Fibroblast of lung (primary cell): ENCODE measurements around the gene OSBP. TPM values are rescaled to one million over a fixed set of nuclear protein-coding genes. Genes with fewer than 3 reads are reported as not detected.

Experiments used
- DNase-seq, 2 donors: peaks; one replicate each; pipeline versions ENCODE4 v3.0.0 to v3.0.0-alpha.2; 2010; ENCODE audit warnings: low read depth in 2 of 2
- H2AFZ ChIP-seq: 2 replicates; pipeline ENCODE4 v1.5.1; 2012; ENCODE audit warnings: low read length, control low read depth, inconsistent platforms
- H3K27ac ChIP-seq: 2 replicates; pipeline ENCODE4 v1.5.1; 2011; ENCODE audit warnings: low read length, control low read depth; ENCODE audit not compliant: insufficient read depth
- H3K27me3 ChIP-seq: 2 replicates; pipeline ENCODE4 v1.5.1; 2011; ENCODE audit warnings: mild to moderate bottlenecking, low read length; ENCODE audit not compliant: control insufficient read depth, insufficient read depth
- H3K36me3 ChIP-seq: 2 replicates; pipeline ENCODE4 v1.5.1; 2011; ENCODE audit warnings: low read length; ENCODE audit not compliant: control insufficient read depth, insufficient read depth
- H3K4me1 ChIP-seq: 2 replicates; pipeline ENCODE4 v1.5.1; 2011; ENCODE audit warnings: low read length; ENCODE audit not compliant: control insufficient read depth, insufficient read depth; ENCODE audit errors: extremely low read depth
- H3K4me2 ChIP-seq: 2 replicates; pipeline ENCODE4 v1.5.1; 2011; ENCODE audit warnings: low read length, control low read depth; ENCODE audit not compliant: insufficient read depth; ENCODE audit errors: extremely low read depth
- H3K4me3 ChIP-seq, 4 experiments: fragments of 200-600 bp in 1 of 4; sonication (generic) in 1 of 4; replicated peaks in 1 of 4; 2 replicates each; pipeline ENCODE4 v1.5.1; 2011 to 2016; ENCODE audit warnings: low read length in 4 of 4, low read depth in 3 of 4, mild to moderate bottlenecking in 3 of 4, control low read depth in 2 of 4, inconsistent platforms in 1 of 4, mixed read lengths in 1 of 4; ENCODE audit not compliant: insufficient read depth in 1 of 4; ENCODE audit errors: control extremely low read depth in 1 of 4
- H3K79me2 ChIP-seq: 2 replicates; pipeline ENCODE4 v1.5.1; 2012; ENCODE audit warnings: mild to moderate bottlenecking, low read length, inconsistent platforms; ENCODE audit not compliant: control insufficient read depth, insufficient read depth
- H3K9ac ChIP-seq: 2 replicates; pipeline ENCODE4 v1.5.1; 2011; ENCODE audit warnings: mild to moderate bottlenecking, low read length, control low read depth; ENCODE audit not compliant: insufficient read depth
- H3K9me3 ChIP-seq: 2 replicates; pipeline ENCODE4 v1.5.1; 2012; ENCODE audit warnings: low read depth, low read length; ENCODE audit not compliant: control insufficient read depth, insufficient read depth
- H4K20me1 ChIP-seq: 2 replicates; pipeline ENCODE4 v1.5.1; 2011; ENCODE audit warnings: low read length; ENCODE audit not compliant: control insufficient read depth, insufficient read depth; ENCODE audit errors: extremely low read depth
- EZH2 ChIP-seq: IDR thresholded peaks from 2 replicates; pipeline ENCODE4 v1.5.1; 2012; ENCODE audit warnings: low read length, control low read depth, mild to moderate bottlenecking; ENCODE audit errors: missing control alignments
- polyA plus RNA-seq, 2 donors: library from polyadenylated mRNA; depleted of rRNA in 1 of 2; stranded (reverse) in 1 of 2; unstranded in 1 of 2; fragments of >200 nt; gene quantifications; 2 replicates each; pipeline ENCODE4 v1.2.1, GENCODE V29; 2011 to 2012; ENCODE audit warnings: missing spikeins in 1 of 2
- total RNA-seq: library from RNA; depleted of rRNA; stranded (reverse); fragments of >200 nt; gene quantifications from 2 replicates; pipeline ENCODE4 v1.2.1, GENCODE V29; 2014
- TF ChIP-seq, protein P1 (sequence below), 2 donors: IDR thresholded peaks in 1 of 2; conservative IDR thresholded peaks in 1 of 2; 1 replicate in 1 of 2; 2 replicates in 1 of 2; pipeline ENCODE4 v1.5.1; 2011 to 2012; ENCODE audit warnings: low read length in 2 of 2, control low read depth in 1 of 2, inconsistent platforms in 1 of 2, low read depth in 1 of 2, mild to moderate bottlenecking in 1 of 2

OSBP gene
- total and polyA plus RNA-seq, 2 donors (not counting 1 experiment from before 2014, with no cell fraction given): 34.0 to 44.1 TPM

DNA sequence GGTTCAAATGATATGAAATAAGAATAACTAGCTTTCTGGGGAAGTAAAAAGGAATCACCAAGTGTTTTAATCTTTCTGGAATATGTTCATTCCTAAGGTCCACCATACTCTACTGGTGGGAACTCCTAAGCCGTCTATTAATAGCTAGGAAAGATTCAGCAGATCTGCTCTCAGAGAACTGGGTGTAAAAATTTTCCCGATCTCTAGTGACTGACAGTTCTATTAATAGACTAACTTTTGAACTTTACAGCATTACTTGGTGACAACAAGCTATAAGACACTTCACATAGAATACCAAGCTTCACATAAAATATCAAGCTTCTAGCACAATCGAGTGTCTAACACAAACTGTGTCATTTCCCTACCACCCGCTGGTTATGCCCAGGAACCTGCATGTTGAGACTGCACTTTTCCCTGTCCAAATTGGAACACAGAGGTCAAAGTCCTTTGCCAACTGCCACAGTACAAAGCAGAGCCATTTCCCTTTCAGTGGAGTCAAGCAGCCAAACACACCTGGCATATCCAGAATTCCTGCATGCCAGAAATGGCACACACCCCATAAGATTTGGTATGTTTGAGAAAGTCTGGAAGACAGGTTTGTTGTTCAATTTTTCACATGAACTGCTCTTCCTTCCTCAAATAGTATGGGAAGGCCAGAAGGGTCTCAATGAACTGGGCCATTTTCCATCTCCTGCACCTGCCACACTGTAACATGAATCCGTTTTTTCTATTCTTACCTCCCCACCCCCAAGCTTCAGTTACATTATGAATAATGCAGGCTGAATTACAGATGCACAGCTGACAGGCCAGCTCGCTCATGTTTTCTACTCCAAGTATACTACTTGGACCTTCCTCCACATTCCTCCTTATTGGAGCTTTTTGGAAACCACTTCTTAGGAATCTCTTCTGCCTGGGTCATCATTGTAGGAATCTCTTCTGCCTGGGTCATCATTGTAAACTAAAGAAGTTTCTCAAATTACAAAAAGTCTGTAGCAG lies 3.7 kb downstream of the OSBP start:
- peaks cover 4% of the 10 kb centered on the region for H4K20me1 ChIP-seq
- H3K79me2 ChIP-seq: peaks cover 47% of the 10 kb centered on the region
- DNase-seq: peak in 1 of 2 donors; percentile 46
- H2AFZ ChIP-seq: no peak overlapping the region
- TF ChIP-seq, protein P1, sequence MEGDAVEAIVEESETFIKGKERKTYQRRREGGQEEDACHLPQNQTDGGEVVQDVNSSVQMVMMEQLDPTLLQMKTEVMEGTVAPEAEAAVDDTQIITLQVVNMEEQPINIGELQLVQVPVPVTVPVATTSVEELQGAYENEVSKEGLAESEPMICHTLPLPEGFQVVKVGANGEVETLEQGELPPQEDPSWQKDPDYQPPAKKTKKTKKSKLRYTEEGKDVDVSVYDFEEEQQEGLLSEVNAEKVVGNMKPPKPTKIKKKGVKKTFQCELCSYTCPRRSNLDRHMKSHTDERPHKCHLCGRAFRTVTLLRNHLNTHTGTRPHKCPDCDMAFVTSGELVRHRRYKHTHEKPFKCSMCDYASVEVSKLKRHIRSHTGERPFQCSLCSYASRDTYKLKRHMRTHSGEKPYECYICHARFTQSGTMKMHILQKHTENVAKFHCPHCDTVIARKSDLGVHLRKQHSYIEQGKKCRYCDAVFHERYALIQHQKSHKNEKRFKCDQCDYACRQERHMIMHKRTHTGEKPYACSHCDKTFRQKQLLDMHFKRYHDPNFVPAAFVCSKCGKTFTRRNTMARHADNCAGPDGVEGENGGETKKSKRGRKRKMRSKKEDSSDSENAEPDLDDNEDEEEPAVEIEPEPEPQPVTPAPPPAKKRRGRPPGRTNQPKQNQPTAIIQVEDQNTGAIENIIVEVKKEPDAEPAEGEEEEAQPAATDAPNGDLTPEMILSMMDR (conservative IDR thresholded peaks at IDR 0.05 in 1 of 2, IDR thresholded peaks at IDR 0.05 in 1 of 2; ENCODE audit: low read depth in 1 of 2, low read length in 2 of 2): no peak
- TF ChIP-seq EZH2: no peak
- peak overlapping the region in 1 of 4 experiments; percentile 3 for H3K4me3 ChIP-seq
- H3K36me3 ChIP-seq: peaks cover 11% of the 10 kb centered on the region
- H3K4me2 ChIP-seq: peak overlapping the region; percentile 69
- H3K4me1 ChIP-seq: peaks cover 7% of the 10 kb centered on the region
- H3K27ac ChIP-seq: no peak overlapping the region
- no peaks in the 10 kb centered on the region for H3K27me3 ChIP-seq
- H3K9ac ChIP-seq: no peak overlapping the region
- H3K9me3 ChIP-seq: no peaks in the 10 kb centered on the region

DNA sequence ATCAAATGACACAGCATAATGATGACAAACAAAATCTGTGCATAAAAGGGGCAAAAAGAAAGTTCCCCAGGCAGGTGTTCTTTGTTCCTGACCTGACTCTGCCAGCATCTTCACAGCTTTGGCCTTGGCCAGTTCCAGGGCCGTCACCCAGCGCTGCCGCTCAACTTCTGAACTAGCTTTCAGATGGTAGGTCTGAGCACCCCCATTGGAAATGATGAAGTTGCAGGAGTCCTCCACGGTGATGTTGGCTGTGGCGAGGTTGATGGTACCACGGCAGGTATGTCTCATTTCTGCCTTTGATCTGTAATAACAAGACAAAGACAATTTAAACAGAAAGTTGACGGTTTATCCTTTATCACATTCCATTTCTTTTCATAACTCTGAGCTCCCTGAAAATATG lies 5.3 kb downstream of the OSBP start:
- H3K27me3 ChIP-seq: no peaks in the 10 kb centered on the region
- no peak overlapping the region for H3K9ac ChIP-seq
- no peak overlapping the region for H2AFZ ChIP-seq
- H3K4me1 ChIP-seq: peaks cover 7% of the 10 kb centered on the region
- peaks cover 16% of the 10 kb centered on the region for H3K36me3 ChIP-seq
- H3K4me2 ChIP-seq: no peak overlapping the region
- no peaks in the 10 kb centered on the region for H3K9me3 ChIP-seq
- H3K79me2 ChIP-seq: peaks cover 51% of the 10 kb centered on the region
- peaks cover 4% of the 10 kb centered on the region for H4K20me1 ChIP-seq
- no peak overlapping the region for H3K4me3 ChIP-seq
- no peak for TF ChIP-seq EZH2
- TF ChIP-seq, protein P1 (conservative IDR thresholded peaks at IDR 0.05 in 1 of 2, IDR thresholded peaks at IDR 0.05 in 1 of 2; ENCODE audit: low read depth in 1 of 2, low read length in 2 of 2): no peak
- DNase-seq: no peak
- no peak overlapping the region for H3K27ac ChIP-seq

DNA sequence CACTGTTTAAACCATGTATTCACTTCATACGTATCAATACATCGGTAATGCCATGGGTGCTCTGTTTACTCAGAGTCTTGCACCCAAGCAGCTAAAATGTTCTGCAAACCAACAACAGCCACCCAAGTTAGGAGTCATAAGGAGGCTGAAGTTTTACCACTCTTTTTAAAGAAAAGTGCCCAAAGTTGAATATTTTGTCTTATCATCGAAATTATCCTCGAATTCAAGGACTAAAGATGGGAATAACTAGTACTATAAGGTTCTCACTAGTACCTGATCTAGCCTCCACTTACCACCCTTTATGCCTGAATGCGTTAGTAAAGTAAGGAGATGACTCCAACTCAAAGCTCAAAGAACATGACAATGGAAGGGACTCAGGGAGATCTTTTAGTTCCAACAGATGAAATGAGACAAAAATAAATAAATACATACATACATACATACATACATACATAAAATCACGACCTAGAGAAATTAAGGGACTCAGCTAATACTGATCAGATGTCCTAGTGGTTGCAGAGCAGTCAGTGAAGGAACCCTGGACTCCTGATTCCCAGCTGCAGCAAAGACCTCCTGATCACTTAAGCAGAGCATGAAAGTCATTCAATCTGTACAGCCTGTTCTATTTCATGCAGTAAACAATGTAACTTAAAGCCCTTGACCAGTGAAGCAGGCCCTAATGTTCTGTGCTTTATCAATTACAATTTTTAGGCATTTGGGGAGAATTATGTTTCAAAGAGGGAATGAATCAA lies 7.7 kb downstream of the OSBP start:
- no peak overlapping the region for H3K9ac ChIP-seq
- peaks cover 5% of the 10 kb centered on the region for H3K4me1 ChIP-seq
- H3K4me3 ChIP-seq: no peak overlapping the region
- no peak overlapping the region for H3K27ac ChIP-seq
- H3K9me3 ChIP-seq: no peaks in the 10 kb centered on the region
- H3K79me2 ChIP-seq: peaks cover 34% of the 10 kb centered on the region
- no peak for DNase-seq
- TF ChIP-seq EZH2: no peak
- TF ChIP-seq, protein P1 (conservative IDR thresholded peaks at IDR 0.05 in 1 of 2, IDR thresholded peaks at IDR 0.05 in 1 of 2; ENCODE audit: low read depth in 1 of 2, low read length in 2 of 2): no peak
- H3K27me3 ChIP-seq: no peaks in the 10 kb centered on the region
- H2AFZ ChIP-seq: no peak overlapping the region
- no peaks in the 10 kb centered on the region for H4K20me1 ChIP-seq
- no peak overlapping the region for H3K4me2 ChIP-seq
- H3K36me3 ChIP-seq: peaks cover 16% of the 10 kb centered on the region
